Lung (tissue), 12 donors: Measurements from ENCODE around the gene TRAF3. TPM values are rescaled to one million over a fixed set of nuclear protein-coding genes. Genes with fewer than 3 reads are reported as not detected.

ENCODE experiments used
- ATAC-seq: fragments of 200-7000 bp; cut with Tn5 transposase; one replicate; pipeline ENCODE4 v1.9.1; 2020; ENCODE audit warnings: moderate number of reproducible peaks; ENCODE audit not compliant: insufficient read depth, low FRiP score
- DNase-seq, 3 donors: peaks; one replicate each; pipeline ENCODE4 v3.0.0-alpha.2; 2013 to 2017
- H3K27ac ChIP-seq, 2 donors: one replicate each; pipeline ENCODE4 v1.5.1; 2013; ENCODE audit warnings: mild to moderate bottlenecking in 2 of 2, moderate library complexity in 2 of 2, control low read depth in 1 of 2, inconsistent platforms in 1 of 2, low read depth in 1 of 2, low read length in 1 of 2
- H3K27me3 ChIP-seq, 3 donors: one replicate each; pipeline ENCODE4 v1.5.1; 2013; ENCODE audit warnings: low read length in 2 of 3; ENCODE audit not compliant: control insufficient read depth in 3 of 3, insufficient read depth in 3 of 3
- H3K36me3 ChIP-seq, 4 donors: one replicate each; pipeline ENCODE4 v1.5.1; 2013; ENCODE audit warnings: low read length in 4 of 4, mild to moderate bottlenecking in 1 of 4, moderate library complexity in 1 of 4; ENCODE audit not compliant: control insufficient read depth in 4 of 4, insufficient read depth in 4 of 4
- H3K4me1 ChIP-seq, 5 donors: one replicate each; pipeline ENCODE4 v1.5.1; 2013; ENCODE audit warnings: low read length in 5 of 5, mild to moderate bottlenecking in 2 of 5, moderate library complexity in 1 of 5; ENCODE audit not compliant: control insufficient read depth in 5 of 5, insufficient read depth in 5 of 5
- H3K4me3 ChIP-seq: one replicate; pipeline ENCODE4 v1.5.1; 2013; ENCODE audit warnings: mild to moderate bottlenecking, control low read depth, moderate library complexity
- H3K9ac ChIP-seq, 2 donors: one replicate each; pipeline ENCODE4 v1.5.1; 2013; ENCODE audit warnings: low read length in 2 of 2, control low read depth in 1 of 2; ENCODE audit not compliant: insufficient read depth in 1 of 2
- H3K9me3 ChIP-seq, 4 donors: one replicate each; pipeline ENCODE4 v1.5.1; 2013; ENCODE audit warnings: low read length in 3 of 4, mild to moderate bottlenecking in 1 of 4, moderate library complexity in 1 of 4; ENCODE audit not compliant: control insufficient read depth in 4 of 4, insufficient read depth in 3 of 4
- WGBS, 2 donors: extraction: QIAGEN DNeasy Blood & Tissue Kit; methylation state at CpG; one replicate each; pipeline ENCODE4 v1.1.7; 2013; 5-methylcytosine and 5-hydroxymethylcytosine counted together
- polyA plus RNA-seq, 2 donors: library from polyadenylated mRNA; stranded (reverse); fragments of 200-250 nt; gene quantifications; one replicate each; pipeline ENCODE4 v1.2.1, GENCODE V29; 2013
- total RNA-seq, 2 donors: library from RNA; depleted of rRNA in 1 of 2; stranded (reverse); fragments of >200 nt in 1 of 2; gene quantifications; one replicate each; pipeline ENCODE4 v1.2.1, GENCODE V29; 2014 to 2021
- TF ChIP-seq, protein P1 (sequence below): IDR thresholded peaks from 2 replicates; pipeline ENCODE4 v1.5.1; 2012; ENCODE audit warnings: mild to moderate bottlenecking; ENCODE audit errors: control extremely low read depth, extremely low read depth
- donor health status: control.
- donor health status: control.
- donor health status: Bipolar disorder and iron deficiency.
- donor health status: healthy.
- donor health status: DM: yes; HTN: yes; CAD: no.

The TRAF3 gene
- total and polyA plus RNA-seq, 4 donors, result 5.7 to 25.5 (median 18.7) TPM

DNA sequence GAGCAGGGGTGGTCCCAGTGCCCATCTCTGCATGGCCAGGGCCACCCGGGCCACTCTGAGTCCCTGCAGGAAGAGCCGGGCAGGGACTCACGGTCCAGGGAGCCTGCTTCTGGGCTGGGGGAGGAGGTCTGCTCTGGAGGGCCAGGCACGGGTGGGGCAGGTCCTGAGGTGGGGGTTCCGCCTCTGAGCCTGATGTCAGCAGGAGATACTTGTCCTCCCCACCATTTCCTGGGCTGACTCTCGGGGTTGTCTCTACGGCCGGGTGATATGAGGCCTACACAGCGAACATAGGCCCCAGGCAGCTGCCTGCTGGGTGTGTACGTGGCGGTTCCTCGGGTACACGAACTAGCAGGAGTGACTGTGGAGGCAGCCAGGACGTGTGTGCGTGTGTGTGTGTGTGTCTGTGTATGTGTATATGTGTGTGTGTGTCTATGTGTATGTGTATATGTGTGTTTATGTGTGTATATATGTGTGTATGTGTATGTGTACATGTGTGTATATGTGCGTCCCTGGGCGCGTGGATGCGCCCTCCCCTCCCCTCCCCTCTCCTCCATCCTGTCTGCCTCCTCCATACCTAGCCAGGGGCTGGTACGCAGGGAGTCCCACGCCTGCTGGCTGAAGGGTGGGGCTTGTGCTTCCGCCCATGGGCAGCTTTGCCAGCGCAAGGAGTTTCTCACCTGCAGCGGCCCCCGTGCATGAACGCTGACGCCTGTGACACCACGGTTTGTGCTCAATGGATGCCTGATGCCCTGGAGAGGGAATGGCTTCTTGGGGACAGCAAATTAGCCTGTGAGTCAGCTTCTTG is 30.4 kb upstream of the TRAF3 start:
- TF ChIP-seq, protein P1, sequence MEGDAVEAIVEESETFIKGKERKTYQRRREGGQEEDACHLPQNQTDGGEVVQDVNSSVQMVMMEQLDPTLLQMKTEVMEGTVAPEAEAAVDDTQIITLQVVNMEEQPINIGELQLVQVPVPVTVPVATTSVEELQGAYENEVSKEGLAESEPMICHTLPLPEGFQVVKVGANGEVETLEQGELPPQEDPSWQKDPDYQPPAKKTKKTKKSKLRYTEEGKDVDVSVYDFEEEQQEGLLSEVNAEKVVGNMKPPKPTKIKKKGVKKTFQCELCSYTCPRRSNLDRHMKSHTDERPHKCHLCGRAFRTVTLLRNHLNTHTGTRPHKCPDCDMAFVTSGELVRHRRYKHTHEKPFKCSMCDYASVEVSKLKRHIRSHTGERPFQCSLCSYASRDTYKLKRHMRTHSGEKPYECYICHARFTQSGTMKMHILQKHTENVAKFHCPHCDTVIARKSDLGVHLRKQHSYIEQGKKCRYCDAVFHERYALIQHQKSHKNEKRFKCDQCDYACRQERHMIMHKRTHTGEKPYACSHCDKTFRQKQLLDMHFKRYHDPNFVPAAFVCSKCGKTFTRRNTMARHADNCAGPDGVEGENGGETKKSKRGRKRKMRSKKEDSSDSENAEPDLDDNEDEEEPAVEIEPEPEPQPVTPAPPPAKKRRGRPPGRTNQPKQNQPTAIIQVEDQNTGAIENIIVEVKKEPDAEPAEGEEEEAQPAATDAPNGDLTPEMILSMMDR, result no peak
- Histone ChIP-seq H3K4me3 (no peak overlapping the region), H3K9ac (no peak overlapping the region), H3K4me1 (no peaks in the 10 kb centered on the region), H3K27me3 (no peaks in the 10 kb centered on the region), H3K27ac (no peak overlapping the region), H3K36me3 (peaks cover 0 to 8% (median 0%) of the 10 kb centered on the region in 4 donors), H3K9me3 (peaks cover 0 to 4% (median 2%) of the 10 kb centered on the region in 4 donors)
- ATAC-seq (no peak), DNase-seq (no peak)
- 93 to 97% methylated on average over 28 of the region's 28 CpGs for WGBS, 2 donors

- no peaks in the 10 kb centered on the region for H3K9me3 ChIP-seq
- H3K36me3 ChIP-seq, result peaks cover 0 to 8% (median 0%) of the 10 kb centered on the region in 4 donors
- H3K4me1 ChIP-seq, result no peaks in the 10 kb centered on the region
- 95 to 98% methylated on average over 8 of the region's 8 CpGs for WGBS, 2 donors
- H3K4me3 ChIP-seq, result no peak overlapping the region
- ATAC-seq (no peak), DNase-seq (no peak)
- no peak overlapping the region for H3K27ac ChIP-seq
- H3K27me3 ChIP-seq, result no peaks in the 10 kb centered on the region
- no peak overlapping the region for H3K9ac ChIP-seq
- TF ChIP-seq, protein P1, result no peak
Observed at GRCh38 chr14:102748806-102749205, 28.4 kb upstream of the TRAF3 start.

GRCh38 chr14:102749393-102750305 is 27.6 kb upstream of the TRAF3 start:
- no peaks in the 10 kb centered on the region for H3K27me3 ChIP-seq
- WGBS, 2 donors, result 85 to 89% methylated on average over 33 of the region's 33 CpGs
- peaks cover 0 to 8% (median 0%) of the 10 kb centered on the region in 4 donors for H3K36me3 ChIP-seq
- H3K4me3 ChIP-seq, result no peak overlapping the region
- H3K27ac ChIP-seq, result no peak overlapping the region
- no peaks in the 10 kb centered on the region for H3K4me1 ChIP-seq
- no peak for ATAC-seq
- peak in 1 of 3 donors; percentile 27 for DNase-seq
- TF ChIP-seq, protein P1, result no peak
- H3K9me3 ChIP-seq, result no peaks in the 10 kb centered on the region
- no peak overlapping the region for H3K9ac ChIP-seq
